Muscle of leg (tissue), 11 donors: ENCODE data around the gene ZBP1. TPM values are rescaled to one million over a fixed set of nuclear protein-coding genes. Genes with fewer than 3 reads are reported as not detected.

Experiments used
- DNase-seq: peaks from one replicate; pipeline ENCODE4 v3.0.0; 2013
- H3K27ac ChIP-seq: one replicate; pipeline ENCODE4 v1.5.1; 2013; ENCODE audit warnings: mild to moderate bottlenecking, low read length, control low read depth
- H3K27me3 ChIP-seq: one replicate; pipeline ENCODE4 v1.6.1; 2013; ENCODE audit warnings: low read length; ENCODE audit not compliant: control insufficient read depth, insufficient read depth
- H3K36me3 ChIP-seq: one replicate; pipeline ENCODE4 v1.6.1; 2013; ENCODE audit warnings: low read length; ENCODE audit not compliant: control insufficient read depth, insufficient read depth
- H3K4me1 ChIP-seq: one replicate; pipeline ENCODE4 v1.6.1; 2013; ENCODE audit warnings: low read length; ENCODE audit not compliant: control insufficient read depth, insufficient read depth
- H3K4me3 ChIP-seq: one replicate; pipeline ENCODE4 v1.5.1; 2013; ENCODE audit warnings: low read length, control low read depth
- H3K9me3 ChIP-seq: replicated peaks from 2 replicates; pipeline ENCODE4 v1.6.1; 2013; ENCODE audit warnings: low read depth, low read length; ENCODE audit not compliant: control insufficient read depth
- WGBS: methylation state at CpG from one replicate; pipeline ENCODE4 v1.1.5; 2013; ENCODE audit warnings: missing lambda C conversion rate; ENCODE audit not compliant: insufficient coverage; 5-methylcytosine and 5-hydroxymethylcytosine counted together
- polyA plus RNA-seq, 8 donors: library from polyadenylated mRNA; unstranded; fragments of 120-200 nt; gene quantifications; one replicate each; pipeline versions ENCODE4 v1.2.1 to v1.2.3, GENCODE V29; 2013; ENCODE audit warnings: inconsistent platforms in 1 of 8, low replicate concordance in 1 of 8; ENCODE audit not compliant: insufficient read length in 8 of 8, insufficient read depth in 1 of 8
- total RNA-seq: library from RNA; stranded (reverse); fragments of 120-200 nt; gene quantifications from one replicate; pipeline ENCODE4 v1.2.4, GENCODE V29; 2013

ZBP1 gene
- total and polyA plus RNA-seq, 9 donors = 0.04 to 0.18 (median 0.11) TPM; not detected in 3

DNA sequence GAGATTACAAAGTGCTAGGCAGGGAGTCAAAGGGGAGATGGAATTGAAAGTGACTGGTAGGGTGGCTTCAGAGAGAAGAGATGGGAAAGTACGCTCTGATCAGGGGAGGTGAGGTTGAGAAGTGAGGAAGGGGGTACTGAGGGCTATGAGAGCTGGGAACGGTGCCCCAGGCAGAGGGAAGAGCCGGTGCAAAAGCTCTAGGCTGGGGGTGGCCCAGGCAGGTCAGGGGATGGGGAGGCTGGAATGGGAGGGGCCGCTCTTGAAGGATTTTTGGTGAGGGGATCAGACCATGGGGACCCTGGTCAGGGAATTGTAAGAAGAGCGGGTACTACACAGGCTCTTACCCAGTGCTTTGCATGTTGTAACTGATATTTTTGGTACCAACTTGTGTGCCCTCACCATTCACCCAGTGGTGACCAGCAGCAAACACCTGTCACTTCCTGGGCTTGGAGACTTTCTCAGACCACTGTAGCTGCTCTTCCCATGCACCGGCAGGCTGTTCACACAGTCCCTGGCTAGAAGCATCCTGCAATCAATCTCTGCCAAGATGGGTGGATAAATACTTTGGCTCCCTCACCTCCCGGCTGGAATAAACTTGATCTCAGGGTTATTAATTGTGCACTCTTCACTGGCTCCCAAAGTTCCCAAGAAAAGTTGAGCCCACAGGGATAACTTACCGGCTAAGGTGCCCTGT lies 35.3 kb downstream of the ZBP1 start:
- peaks cover 32% of the 10 kb centered on the region for H3K27me3 ChIP-seq
- 73% methylated on average over 5 of the region's 8 CpGs for WGBS
- no peak overlapping the region for H3K27ac ChIP-seq
- no peaks in the 10 kb centered on the region for H3K36me3 ChIP-seq
- H3K9me3 ChIP-seq = peaks cover 7% of the 10 kb centered on the region
- H3K4me1 ChIP-seq = peaks cover 39% of the 10 kb centered on the region
- no peak overlapping the region for H3K4me3 ChIP-seq
- DNase-seq = peak; percentile 57

DNA sequence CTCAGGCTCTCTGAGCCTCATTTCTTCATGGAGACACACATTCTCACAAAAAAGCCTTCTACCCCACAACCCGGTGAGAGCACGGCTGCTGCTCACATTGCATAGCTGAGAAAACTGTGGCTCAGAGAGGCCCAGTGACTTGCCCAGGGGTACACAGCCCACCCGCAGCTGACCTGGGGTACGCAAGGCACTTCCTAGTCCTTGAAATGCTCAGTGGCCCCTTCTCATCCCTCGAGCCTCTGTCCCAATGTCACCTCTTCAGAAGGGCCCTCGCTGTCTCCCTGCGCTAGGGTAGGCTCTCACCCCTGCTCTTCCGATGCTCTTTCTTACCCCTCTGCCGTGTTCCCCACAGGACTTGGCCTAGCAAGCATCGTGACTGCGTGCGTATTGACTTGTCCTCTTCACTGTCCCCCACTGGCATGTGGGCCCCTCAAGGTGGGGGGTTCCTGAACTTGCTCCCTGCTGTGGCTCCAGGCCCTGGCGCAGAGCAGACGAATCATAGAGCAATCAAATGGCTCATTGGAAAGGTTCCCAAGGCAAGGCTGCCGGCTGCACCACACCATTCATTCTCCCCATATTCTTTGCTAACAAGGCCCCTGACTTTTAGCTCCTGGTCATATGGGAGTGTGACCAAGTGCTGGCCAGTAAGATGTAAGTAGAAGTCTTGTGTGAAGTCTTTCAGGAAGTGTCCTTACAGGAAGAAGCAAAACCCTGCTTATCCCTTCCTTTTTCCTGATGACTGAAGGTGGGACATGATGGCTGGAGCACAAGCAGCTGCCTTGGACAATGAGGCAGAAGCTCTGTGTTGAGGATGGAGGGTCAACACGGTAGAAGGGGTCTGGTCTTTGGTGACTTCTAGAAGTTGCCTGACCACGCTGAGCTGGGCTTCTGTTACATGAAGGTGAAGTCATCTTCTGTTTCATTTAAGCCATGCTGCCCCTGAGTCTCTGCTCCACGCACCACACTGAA lies 36.7 kb downstream of the ZBP1 start:
- Histone ChIP-seq H3K4me3 (no peak overlapping the region), H3K4me1 (peaks cover 40% of the 10 kb centered on the region), H3K27ac (peak overlapping the region; percentile 71), H3K27me3 (peaks cover 41% of the 10 kb centered on the region), H3K9me3 (peaks cover 7% of the 10 kb centered on the region), H3K36me3 (no peaks in the 10 kb centered on the region)
- DNase-seq = no peak
- whole genome bisulfite sequencing = 92% methylated on average over 13 of the region's 18 CpGs

DNA sequence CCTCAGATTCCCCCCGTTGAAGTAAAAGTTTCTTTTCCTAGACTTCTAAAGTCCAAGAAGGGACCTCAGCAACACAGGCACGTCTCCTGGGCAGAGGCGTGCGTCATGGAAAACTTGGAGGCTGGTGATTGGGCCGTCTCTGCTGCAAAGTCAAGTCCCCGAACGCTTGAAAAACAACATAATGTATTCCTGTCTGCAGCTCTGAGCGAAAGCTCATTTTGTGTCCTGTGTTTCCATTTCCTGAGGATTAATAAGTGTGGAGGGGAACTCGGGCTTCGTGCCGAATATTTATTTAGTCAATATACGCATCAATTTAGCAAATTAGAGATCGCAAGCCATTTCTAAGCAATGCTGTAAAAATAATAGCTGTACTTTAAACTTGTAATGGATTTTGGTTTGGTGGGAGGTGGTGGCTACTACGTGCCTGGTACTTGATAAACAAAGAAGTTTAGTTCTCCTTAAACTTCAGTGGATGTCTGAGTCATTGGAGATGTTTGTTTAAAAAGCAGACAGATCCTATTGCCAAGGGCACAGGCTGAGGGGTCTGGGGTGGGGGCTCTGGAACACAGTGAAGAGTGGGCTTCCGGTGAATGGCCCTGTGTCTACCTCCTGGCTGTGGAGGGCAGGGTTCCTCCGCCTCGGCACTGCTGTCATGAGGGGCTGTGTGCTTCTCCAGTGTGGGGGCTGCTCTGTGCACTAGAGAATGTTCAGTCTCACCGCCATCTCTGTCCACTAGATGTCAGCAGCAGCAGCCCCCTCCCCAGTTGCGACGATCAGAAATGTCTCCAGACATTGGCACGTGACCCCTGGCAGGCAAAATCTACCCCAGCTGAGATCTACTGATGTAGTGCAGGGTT lies 37.6 kb downstream of the ZBP1 start:
- H3K27me3 ChIP-seq = peaks cover 46% of the 10 kb centered on the region
- H3K9me3 ChIP-seq = peaks cover 4% of the 10 kb centered on the region
- no peak overlapping the region for H3K4me3 ChIP-seq
- peak; percentile 92 for DNase-seq
- peaks cover 40% of the 10 kb centered on the region for H3K4me1 ChIP-seq
- peak overlapping the region; percentile 71 for H3K27ac ChIP-seq
- WGBS = 18% methylated on average over 7 of the region's 21 CpGs
- H3K36me3 ChIP-seq = no peaks in the 10 kb centered on the region

DNA sequence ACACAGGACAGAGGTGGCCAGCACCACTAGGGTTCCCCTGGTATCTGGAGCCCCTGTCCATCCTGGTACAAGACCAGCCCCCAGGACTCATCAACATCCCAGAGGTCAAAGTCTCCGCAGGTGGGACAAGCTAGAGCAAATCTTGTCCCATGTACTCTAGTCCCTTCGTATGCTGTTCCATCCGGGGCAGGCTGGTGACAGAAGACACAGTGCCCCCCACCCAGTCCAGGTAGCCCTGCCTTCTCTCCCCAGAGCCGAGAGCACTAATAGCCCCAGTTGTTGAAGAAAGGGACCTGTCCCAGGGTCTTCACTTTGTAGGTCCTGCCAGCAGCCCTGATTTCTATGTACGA lies 38.2 kb downstream of the ZBP1 start:
- peaks cover 46% of the 10 kb centered on the region for H3K27me3 ChIP-seq
- WGBS = 82% methylated on average over 2 of the region's 5 CpGs

GRCh38 chr20:57581202-57582028 lies 38.8 kb downstream of the ZBP1 start:
- H3K4me1 ChIP-seq = peaks cover 39% of the 10 kb centered on the region
- H3K9me3 ChIP-seq = peaks cover 3% of the 10 kb centered on the region
- peak; percentile 23 for DNase-seq
- H3K27me3 ChIP-seq = peaks cover 46% of the 10 kb centered on the region
- H3K4me3 ChIP-seq = no peak overlapping the region
- WGBS = 76% methylated on average over 13 of the region's 14 CpGs
- no peaks in the 10 kb centered on the region for H3K36me3 ChIP-seq
- H3K27ac ChIP-seq = no peak overlapping the region

More for the DNA sequence above, 38.2 kb downstream of the ZBP1 start:
- H3K9me3 ChIP-seq = peaks cover 3% of the 10 kb centered on the region
- H3K36me3 ChIP-seq = no peaks in the 10 kb centered on the region
- peaks cover 40% of the 10 kb centered on the region for H3K4me1 ChIP-seq
- H3K27ac ChIP-seq = peak overlapping the region; percentile 42
- no peak overlapping the region for H3K4me3 ChIP-seq
- no peak for DNase-seq

- WGBS = 61% methylated on average over 12 of the region's 13 CpGs
Measured at GRCh38 chr20:57580478-57581201, 39.6 kb downstream of the ZBP1 start.

GRCh38 chr20:57579898-57580447 lies 40.3 kb downstream of the ZBP1 start:
- H3K4me1 ChIP-seq = peaks cover 26% of the 10 kb centered on the region
- peaks cover 46% of the 10 kb centered on the region for H3K27me3 ChIP-seq
- peak; percentile 28 for DNase-seq
- whole genome bisulfite sequencing = 3% methylated on average over 15 of the region's 21 CpGs
- no peak overlapping the region for H3K4me3 ChIP-seq
- H3K9me3 ChIP-seq = peaks cover 3% of the 10 kb centered on the region
- no peak overlapping the region for H3K27ac ChIP-seq
- H3K36me3 ChIP-seq = no peaks in the 10 kb centered on the region

More at GRCh38 chr20:57580478-57581201, 39.6 kb downstream of the ZBP1 start:
- H3K4me3 ChIP-seq = no peak overlapping the region
- H3K4me1 ChIP-seq = peaks cover 33% of the 10 kb centered on the region
- H3K36me3 ChIP-seq = no peaks in the 10 kb centered on the region
- no peak overlapping the region for H3K27ac ChIP-seq
- no peak for DNase-seq
- H3K9me3 ChIP-seq = peaks cover 3% of the 10 kb centered on the region
- H3K27me3 ChIP-seq = peaks cover 48% of the 10 kb centered on the region

GRCh38 chr20:57579331-57579897 lies 40.8 kb downstream of the ZBP1 start:
- no peak overlapping the region for H3K4me3 ChIP-seq
- H3K27ac ChIP-seq = no peak overlapping the region
- 73% methylated on average over 6 of the region's 11 CpGs for WGBS
- H3K9me3 ChIP-seq = peaks cover 3% of the 10 kb centered on the region
- no peak for DNase-seq
- H3K27me3 ChIP-seq = peaks cover 46% of the 10 kb centered on the region
- peaks cover 22% of the 10 kb centered on the region for H3K4me1 ChIP-seq
- H3K36me3 ChIP-seq = no peaks in the 10 kb centered on the region
